Ovary (tissue), 9 donors: Measurements from ENCODE around the gene CA11. TPM values are rescaled to one million over a fixed set of nuclear protein-coding genes. Genes with fewer than 3 reads are reported as not detected.

Experiments
- DNase-seq, 5 donors: peaks; one replicate each; pipeline ENCODE4 v3.0.0-alpha.2; 2019 to 2020
- H3K27ac ChIP-seq, 2 donors: fragments of 200-600 bp; one replicate each; pipeline versions ENCODE4 v1.5.1 to v1.8.0; 2019 to 2022
- H3K27me3 ChIP-seq: fragments of 200-600 bp; one replicate; pipeline ENCODE4 v1.8.0; 2022
- H3K36me3 ChIP-seq: fragments of 200-600 bp; sonication (generic); one replicate; pipeline ENCODE4 v1.5.1; 2019
- H3K4me1 ChIP-seq: one replicate; pipeline ENCODE4 v1.8.1; 2013; ENCODE audit warnings: mild to moderate bottlenecking, moderate library complexity; ENCODE audit not compliant: insufficient read depth
- H3K4me3 ChIP-seq: fragments of 200-600 bp; sonication (generic); one replicate; pipeline ENCODE4 v1.5.1; 2017
- H3K9me3 ChIP-seq, 2 donors: fragments of 200-600 bp in 1 of 2; sonication (generic) in 1 of 2; one replicate each; pipeline versions ENCODE4 v1.5.1 to v1.8.1; 2013 to 2019; ENCODE audit warnings: mild to moderate bottlenecking in 1 of 2, moderate library complexity in 1 of 2
- CTCF ChIP-seq, 3 donors: fragments of 450-650 bp in 2 of 3; fragments of 200-600 bp in 1 of 3; IDR thresholded peaks; one replicate each; pipeline versions ENCODE4 v1.5.1 to v1.8.0; 2016 to 2022; ENCODE audit warnings: antibody characterized with exemption in 3 of 3, mild to moderate bottlenecking in 1 of 3
- EP300 ChIP-seq: sonication (generic); formaldehyde crosslinking; IDR thresholded peaks from one replicate; pipeline ENCODE4 v1.6.1; 2017; ENCODE audit warnings: antibody characterized with exemption
- POLR2A ChIP-seq: fragments of 450-650 bp; IDR thresholded peaks from one replicate; pipeline ENCODE4 v1.6.1; 2017; ENCODE audit warnings: antibody characterized with exemption, mild to moderate bottlenecking, moderate library complexity
- WGBS, 3 donors: extraction: QIAGEN DNeasy Blood & Tissue Kit in 1 of 3; methylation state at CpG; one replicate each; pipeline versions ENCODE4 v1.1.5 to v1.1.7; 2013 to 2017; 5-methylcytosine and 5-hydroxymethylcytosine counted together
- intact Hi-C, 4 donors: fragments of 100-400 bp; cut with DNase I; formaldehyde crosslinking; loops; one replicate each; pipeline versions ENCODE4 v1.11.0 to v1.15.1; 2022 to 2023
- polyA plus RNA-seq, 2 donors: library from polyadenylated mRNA; stranded (reverse); fragments of 200-250 nt in 1 of 2; fragments of 350-450 nt in 1 of 2; fragmentation: Illumina TruSeq in 1 of 2; extraction: RNeasy Lipid Tissue Mini Kit (QIAGEN cat#74804) in 1 of 2; gene quantifications; one replicate each; pipeline ENCODE4 v1.2.3, GENCODE V29; 2013 to 2014
- total RNA-seq, 7 donors: library from RNA; depleted of rRNA in 2 of 7; stranded (reverse); fragments of >200 nt in 2 of 7; fragmentation: NEBNext Ultra II Directional in 3 of 7; extraction: Animal tissue kit (Norgen Biotek cat#: 25700) in 3 of 7; gene quantifications; one replicate each; pipeline versions ENCODE4 v1.1.0 to v1.2.4, GENCODE V29; 2016 to 2023
- donor health status: DM: no; HTN: no; CAD: no; lungs with moderate emphysema.
- donor health status: DM: no; HTN: no; CAD: no.
- donor health status: Bipolar disorder and iron deficiency.
- donor health status: DM: yes; HTN: yes; CAD: no.
- donor health status: DM: no; HTN: no; CAD: no.
- donor health status: DM: yes; HTN: yes; CAD: no.

Gene CA11
- total and polyA plus RNA-seq, 9 donors, result 14.9 to 53.1 (median 43.1) TPM

DNA sequence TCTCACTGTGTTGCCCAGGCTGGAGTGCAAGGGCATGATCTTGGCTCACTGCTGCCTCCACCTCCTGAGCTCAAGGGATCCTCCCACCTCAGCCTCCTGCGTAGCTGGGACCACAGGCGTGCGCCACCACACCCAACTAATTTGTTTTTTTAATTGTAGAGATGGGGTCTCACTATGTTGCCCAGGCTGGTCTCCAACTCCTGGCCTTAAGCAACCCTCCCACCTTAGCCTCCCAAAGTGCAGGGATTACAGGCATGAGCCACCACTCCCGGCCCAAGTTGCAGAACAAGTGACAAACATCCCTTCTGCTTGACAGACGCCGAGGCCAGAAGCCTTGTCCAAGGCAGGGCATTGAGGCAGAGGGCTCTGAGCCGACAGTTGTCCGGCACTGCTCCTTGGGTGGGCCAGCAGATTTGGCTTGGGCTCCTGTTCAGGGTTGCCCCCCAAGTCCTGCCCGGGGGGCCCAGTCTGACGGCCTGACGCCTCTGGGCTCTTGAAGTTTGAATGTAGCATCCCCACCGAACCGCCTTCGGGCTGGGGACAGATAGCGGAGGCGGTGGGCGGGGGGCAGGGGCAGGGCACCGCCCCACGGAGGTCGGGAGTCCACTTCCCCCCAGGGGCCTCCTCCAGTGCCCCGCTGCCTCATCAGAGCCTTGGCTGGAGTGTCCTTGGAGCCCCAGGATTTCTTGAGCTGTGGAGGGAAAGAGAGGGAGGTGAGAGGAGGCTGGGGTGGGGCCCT, 45.1 kb downstream of the CA11 start:
- Histone ChIP-seq H3K36me3 (no peaks in the 10 kb centered on the region), H3K4me3 (no peak overlapping the region), H3K27ac (no peak overlapping the region), H3K4me1 (no peaks in the 10 kb centered on the region), H3K9me3 (no peaks in the 10 kb centered on the region), H3K27me3 (no peaks in the 10 kb centered on the region)
- no peak for DNase-seq
- WGBS, 3 donors, result 76 to 84% (median 80%) methylated on average over 21 of the region's 21 CpGs
- no peak for TF ChIP-seq CTCF (IDR thresholded peaks at IDR 0.05)
- TF ChIP-seq EP300, result no peak
- TF ChIP-seq POLR2A, result no peak
- intact Hi-C loops, result no loop called here

GRCh38 chr19:48598996-48599700, 46.8 kb downstream of the CA11 start:
- WGBS, 3 donors, result 38 to 47% (median 46%) methylated on average over 24 to 30 of the region's 30 CpGs
- Histone ChIP-seq H3K4me1 (no peaks in the 10 kb centered on the region), H3K4me3 (no peak overlapping the region), H3K27ac (no peak overlapping the region), H3K27me3 (no peaks in the 10 kb centered on the region), H3K9me3 (no peaks in the 10 kb centered on the region), H3K36me3 (no peaks in the 10 kb centered on the region)
- intact Hi-C loops, result loop anchor here in 2 of 4 donors (10.0 kb wide), 1 partner anchor 104 kb away; no protein-coding TSS in a partner anchor
- no peak for DNase-seq
- TF ChIP-seq CTCF (IDR thresholded peaks at IDR 0.05) (no peak), POLR2A (no peak), EP300 (no peak)

GRCh38 chr19:48596679-48597465, 49.1 kb downstream of the CA11 start:
- intact Hi-C loops, result loop anchor here in 2 of 4 donors (10.0 kb wide), 1 partner anchor 102 kb away; no protein-coding TSS in a partner anchor
- no peaks in the 10 kb centered on the region for H3K9me3 ChIP-seq
- no peaks in the 10 kb centered on the region for H3K36me3 ChIP-seq
- H3K27me3 ChIP-seq, result no peaks in the 10 kb centered on the region
- H3K4me3 ChIP-seq, result no peak overlapping the region
- 73 to 81% (median 78%) methylated on average over 39 of the region's 39 CpGs for WGBS, 3 donors
- H3K4me1 ChIP-seq, result no peaks in the 10 kb centered on the region
- H3K27ac ChIP-seq, result no peak overlapping the region
- DNase-seq, result no peak
- TF ChIP-seq POLR2A (no peak), CTCF (IDR thresholded peaks at IDR 0.05) (no peak), EP300 (no peak)

DNA sequence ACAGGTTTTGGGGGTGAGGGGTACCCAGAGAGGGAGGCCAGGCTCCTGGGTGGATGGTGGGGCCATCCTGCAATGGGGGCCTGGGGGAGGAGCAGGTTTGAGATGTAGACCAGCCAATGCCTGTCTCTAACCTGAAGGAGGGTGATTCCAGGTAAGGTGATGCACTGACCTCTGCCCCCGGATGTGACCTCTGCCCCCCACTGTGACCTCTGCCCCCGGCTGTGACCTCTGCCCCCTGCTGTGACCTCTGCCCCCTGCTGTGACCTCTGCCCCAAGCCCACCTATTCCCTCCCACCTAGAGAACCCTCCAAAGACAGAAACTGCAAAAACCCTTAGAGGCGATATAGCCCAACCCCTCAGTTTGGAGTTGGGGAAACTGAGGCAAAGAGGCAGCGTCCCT, 49.8 kb downstream of the CA11 start:
- H3K36me3 ChIP-seq, result no peaks in the 10 kb centered on the region
- no peak overlapping the region for H3K4me3 ChIP-seq
- 66 to 69% (median 68%) methylated on average over 4 of the region's 4 CpGs for WGBS, 3 donors
- H3K4me1 ChIP-seq, result no peaks in the 10 kb centered on the region
- no peaks in the 10 kb centered on the region for H3K9me3 ChIP-seq
- intact Hi-C loops, result loop anchor here in 2 of 4 donors (10.0 kb wide), 1 partner anchor 101 kb away; no protein-coding TSS in a partner anchor
- no peak for TF ChIP-seq EP300
- no peak for TF ChIP-seq CTCF (IDR thresholded peaks at IDR 0.05)
- TF ChIP-seq POLR2A, result no peak
- H3K27ac ChIP-seq, result no peak overlapping the region
- no peak for DNase-seq
- no peaks in the 10 kb centered on the region for H3K27me3 ChIP-seq
